ENCODE results near the gene KIF26A. TPM values are rescaled to one million over a fixed set of nuclear protein-coding genes. Genes with fewer than 3 reads are reported as not detected.

Gene KIF26A
- total and polyA plus RNA-seq, 2 of the 13 experiments (the other 11 are each of a cell fraction or from before 2014, with no cell fraction given): not detected

GRCh38 chr14:104123879-104124278, 14.5 kb upstream of the KIF26A start (continued):
- TF ChIP-seq, protein P1, sequence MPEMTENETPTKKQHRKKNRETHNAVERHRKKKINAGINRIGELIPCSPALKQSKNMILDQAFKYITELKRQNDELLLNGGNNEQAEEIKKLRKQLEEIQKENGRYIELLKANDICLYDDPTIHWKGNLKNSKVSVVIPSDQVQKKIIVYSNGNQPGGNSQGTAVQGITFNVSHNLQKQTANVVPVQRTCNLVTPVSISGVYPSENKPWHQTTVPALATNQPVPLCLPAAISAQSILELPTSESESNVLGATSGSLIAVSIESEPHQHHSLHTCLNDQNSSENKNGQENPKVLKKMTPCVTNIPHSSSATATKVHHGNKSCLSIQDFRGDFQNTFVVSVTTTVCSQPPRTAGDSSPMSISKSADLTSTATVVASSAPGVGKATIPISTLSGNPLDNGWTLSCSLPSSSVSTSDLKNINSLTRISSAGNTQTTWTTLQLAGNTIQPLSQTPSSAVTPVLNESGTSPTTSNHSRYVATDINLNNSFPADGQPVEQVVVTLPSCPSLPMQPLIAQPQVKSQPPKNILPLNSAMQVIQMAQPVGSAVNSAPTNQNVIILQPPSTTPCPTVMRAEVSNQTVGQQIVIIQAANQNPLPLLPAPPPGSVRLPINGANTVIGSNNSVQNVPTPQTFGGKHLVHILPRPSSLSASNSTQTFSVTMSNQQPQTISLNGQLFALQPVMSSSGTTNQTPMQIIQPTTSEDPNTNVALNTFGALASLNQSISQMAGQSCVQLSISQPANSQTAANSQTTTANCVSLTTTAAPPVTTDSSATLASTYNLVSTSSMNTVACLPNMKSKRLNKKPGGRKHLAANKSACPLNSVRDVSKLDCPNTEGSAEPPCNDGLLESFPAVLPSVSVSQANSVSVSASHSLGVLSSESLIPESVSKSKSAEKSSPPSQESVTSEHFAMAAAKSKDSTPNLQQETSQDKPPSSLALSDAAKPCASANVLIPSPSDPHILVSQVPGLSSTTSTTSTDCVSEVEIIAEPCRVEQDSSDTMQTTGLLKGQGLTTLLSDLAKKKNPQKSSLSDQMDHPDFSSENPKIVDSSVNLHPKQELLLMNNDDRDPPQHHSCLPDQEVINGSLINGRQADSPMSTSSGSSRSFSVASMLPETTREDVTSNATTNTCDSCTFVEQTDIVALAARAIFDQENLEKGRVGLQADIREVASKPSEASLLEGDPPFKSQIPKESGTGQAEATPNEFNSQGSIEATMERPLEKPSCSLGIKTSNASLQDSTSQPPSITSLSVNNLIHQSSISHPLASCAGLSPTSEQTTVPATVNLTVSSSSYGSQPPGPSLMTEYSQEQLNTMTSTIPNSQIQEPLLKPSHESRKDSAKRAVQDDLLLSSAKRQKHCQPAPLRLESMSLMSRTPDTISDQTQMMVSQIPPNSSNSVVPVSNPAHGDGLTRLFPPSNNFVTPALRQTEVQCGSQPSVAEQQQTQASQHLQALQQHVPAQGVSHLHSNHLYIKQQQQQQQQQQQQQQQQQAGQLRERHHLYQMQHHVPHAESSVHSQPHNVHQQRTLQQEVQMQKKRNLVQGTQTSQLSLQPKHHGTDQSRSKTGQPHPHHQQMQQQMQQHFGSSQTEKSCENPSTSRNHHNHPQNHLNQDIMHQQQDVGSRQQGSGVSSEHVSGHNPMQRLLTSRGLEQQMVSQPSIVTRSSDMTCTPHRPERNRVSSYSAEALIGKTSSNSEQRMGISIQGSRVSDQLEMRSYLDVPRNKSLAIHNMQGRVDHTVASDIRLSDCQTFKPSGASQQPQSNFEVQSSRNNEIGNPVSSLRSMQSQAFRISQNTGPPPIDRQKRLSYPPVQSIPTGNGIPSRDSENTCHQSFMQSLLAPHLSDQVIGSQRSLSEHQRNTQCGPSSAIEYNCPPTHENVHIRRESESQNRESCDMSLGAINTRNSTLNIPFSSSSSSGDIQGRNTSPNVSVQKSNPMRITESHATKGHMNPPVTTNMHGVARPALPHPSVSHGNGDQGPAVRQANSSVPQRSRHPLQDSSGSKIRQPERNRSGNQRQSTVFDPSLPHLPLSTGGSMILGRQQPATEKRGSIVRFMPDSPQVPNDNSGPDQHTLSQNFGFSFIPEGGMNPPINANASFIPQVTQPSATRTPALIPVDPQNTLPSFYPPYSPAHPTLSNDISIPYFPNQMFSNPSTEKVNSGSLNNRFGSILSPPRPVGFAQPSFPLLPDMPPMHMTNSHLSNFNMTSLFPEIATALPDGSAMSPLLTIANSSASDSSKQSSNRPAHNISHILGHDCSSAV (CRISPR knock-in tag; IDR thresholded peaks at IDR 0.05; ENCODE audit: borderline replicate concordance): no peak
- no peak for TF ChIP-seq ZNF577 (CRISPR knock-in tag; IDR thresholded peaks at IDR 0.05; ENCODE audit: borderline replicate concordance, low read depth)
- TF ChIP-seq ZNF772 (CRISPR knock-in tag; IDR thresholded peaks at IDR 0.05): no peak
- no peak for TF ChIP-seq JARID2 (CRISPR knock-in tag; IDR thresholded peaks at IDR 0.05; ENCODE audit: insufficient replicate concordance)
- TF ChIP-seq ZNF230 (CRISPR knock-in tag; IDR thresholded peaks at IDR 0.05): no peak
- no peak for TF ChIP-seq ZNF512B (CRISPR knock-in tag; IDR thresholded peaks at IDR 0.05; ENCODE audit: borderline replicate concordance)

Measured in HepG2 (cell line).